Left lung (tissue), 10 donors: ENCODE results near the gene SPTY2D1. TPM values are rescaled to one million over a fixed set of nuclear protein-coding genes. Genes with fewer than 3 reads are reported as not detected.
"Not testable (repeated sequence)": the region's sequence is repeated elsewhere in the genome, so short reads cannot be mapped to it uniquely, and the experiment has no call there.

Experiments
- ATAC-seq: fragments of 200-7000 bp; cut with Tn5 transposase; one replicate; pipeline ENCODE4 v1.9.1; 2020; ENCODE audit warnings: moderate library complexity
- DNase-seq, 4 donors: peaks; one replicate each; pipeline ENCODE4 v3.0.0-alpha.2; 2013 to 2020
- H3K27ac ChIP-seq, 2 donors: fragments of 200-600 bp; sonication (generic) in 1 of 2; one replicate each; pipeline versions ENCODE4 v1.5.0 to v1.8.0; 2020 to 2021
- H3K27me3 ChIP-seq, 2 donors: fragments of 200-600 bp; sonication (generic) in 1 of 2; one replicate each; pipeline versions ENCODE4 v1.5.0 to v1.8.0; 2020 to 2021
- H3K36me3 ChIP-seq, 2 donors: fragments of 200-600 bp; sonication (generic) in 1 of 2; one replicate each; pipeline versions ENCODE4 v1.5.0 to v1.8.0; 2020 to 2021
- H3K4me1 ChIP-seq, 2 donors: fragments of 200-600 bp; one replicate each; pipeline ENCODE4 v1.8.0; 2021
- H3K4me3 ChIP-seq, 2 donors: fragments of 200-600 bp; sonication (generic) in 1 of 2; one replicate each; pipeline versions ENCODE4 v1.5.0 to v1.8.0; 2020 to 2021; ENCODE audit warnings: mild to moderate bottlenecking in 1 of 2
- H3K9me3 ChIP-seq, 2 donors: fragments of 200-600 bp; sonication (generic) in 1 of 2; one replicate each; pipeline versions ENCODE4 v1.5.0 to v1.8.0; 2020 to 2021
- CTCF ChIP-seq, 2 donors: fragments of 200-600 bp; sonication (generic) in 1 of 2; IDR thresholded peaks; one replicate each; pipeline versions ENCODE4 v1.5.0 to v1.8.0; 2021; ENCODE audit warnings: antibody characterized with exemption in 2 of 2
- intact Hi-C, 2 donors: fragments of 100-400 bp; cut with DNase I; formaldehyde crosslinking; loops; one replicate each; pipeline versions ENCODE4 v1.11.2 to v1.14.2; 2022
- polyA plus RNA-seq, 6 donors: library from polyadenylated mRNA; unstranded; fragments of 120-200 nt; gene quantifications; one replicate each; pipeline ENCODE4 v1.2.1, GENCODE V29; 2013; ENCODE audit not compliant: insufficient read length in 6 of 6
- total RNA-seq, 2 donors: library from RNA; stranded (reverse); fragmentation: NEBNext Ultra II Directional; extraction: Animal tissue kit (Norgen Biotek cat#: 25700); gene quantifications; one replicate each; pipeline ENCODE4 v1.2.1, GENCODE V29; 2021
- donor health status: DM: no; HTN: yes; CAD: no.
- donor health status: DM: no; HTN: no; CAD: no.

Gene SPTY2D1
- total and polyA plus RNA-seq, 8 donors = 18.0 to 26.6 (median 21.6) TPM

GRCh38 chr11:18671246-18671645 lies 37.1 kb upstream of the SPTY2D1 start:
- DNase-seq (no peak), ATAC-seq (no peak)
- Histone ChIP-seq H3K9me3 (no peaks in the 10 kb centered on the region), H3K36me3 (no peaks in the 10 kb centered on the region), H3K4me3 (no peak overlapping the region), H3K27ac (no peak overlapping the region), H3K27me3 (no peaks in the 10 kb centered on the region), H3K4me1 (peaks cover 0 to 5% of the 10 kb centered on the region in 2 donors)
- intact Hi-C loops = no loop called here
- no peak for TF ChIP-seq CTCF (IDR thresholded peaks at IDR 0.05)

DNA sequence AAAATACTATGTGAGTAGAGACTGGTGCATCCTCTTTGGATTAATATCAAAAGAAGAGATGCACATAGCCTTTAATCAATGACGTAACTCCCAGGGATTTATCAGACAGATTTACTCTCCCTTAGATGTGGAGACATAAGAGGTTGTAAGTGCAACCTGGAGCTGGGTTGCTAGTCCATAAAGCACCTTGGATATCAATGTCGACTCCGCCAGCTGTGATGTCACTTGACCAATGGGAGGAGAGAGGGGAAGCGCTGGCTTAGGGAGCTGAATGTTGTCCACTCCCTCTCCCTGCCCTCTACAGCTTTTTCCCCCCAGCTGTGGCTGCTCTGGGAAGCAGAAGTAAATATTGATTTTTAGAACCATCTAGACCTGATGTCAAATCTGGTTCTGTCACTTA lies 35.6 kb upstream of the SPTY2D1 start:
- DNase-seq (no peak), ATAC-seq (no peak)
- Histone ChIP-seq H3K4me3 (no peak overlapping the region), H3K27me3 (no peaks in the 10 kb centered on the region), H3K27ac (no peak overlapping the region), H3K9me3 (no peaks in the 10 kb centered on the region), H3K36me3 (no peaks in the 10 kb centered on the region), H3K4me1 (peaks cover 0 to 5% of the 10 kb centered on the region in 2 donors)
- TF ChIP-seq CTCF (IDR thresholded peaks at IDR 0.05) = no peak
- intact Hi-C loops = no loop called here

- no peak overlapping the region for H3K4me3 ChIP-seq
- no peaks in the 10 kb centered on the region for H3K36me3 ChIP-seq
- no peak for DNase-seq
- ATAC-seq = no peak
- peaks cover 0 to 5% of the 10 kb centered on the region in 2 donors for H3K4me1 ChIP-seq
- no peaks in the 10 kb centered on the region for H3K9me3 ChIP-seq
- no peak for TF ChIP-seq CTCF (IDR thresholded peaks at IDR 0.05)
- intact Hi-C loops = no loop called here
- no peaks in the 10 kb centered on the region for H3K27me3 ChIP-seq
- no peak overlapping the region for H3K27ac ChIP-seq
These were observed 35.1 kb upstream of the SPTY2D1 start for GRCh38 chr11:18669219-18669596.

- no peaks in the 10 kb centered on the region for H3K9me3 ChIP-seq
- no peaks in the 10 kb centered on the region for H3K27me3 ChIP-seq
- intact Hi-C loops = no loop called here
- no peak for DNase-seq
- no peak overlapping the region for H3K4me3 ChIP-seq
- H3K27ac ChIP-seq = no peak overlapping the region
- ATAC-seq = no peak
- TF ChIP-seq CTCF (IDR thresholded peaks at IDR 0.05) = no peak
- no peaks in the 10 kb centered on the region for H3K36me3 ChIP-seq
- peaks cover 0 to 5% of the 10 kb centered on the region in 2 donors for H3K4me1 ChIP-seq
These were observed 34.0 kb upstream of the SPTY2D1 start for GRCh38 chr11:18668131-18668530.

DNA sequence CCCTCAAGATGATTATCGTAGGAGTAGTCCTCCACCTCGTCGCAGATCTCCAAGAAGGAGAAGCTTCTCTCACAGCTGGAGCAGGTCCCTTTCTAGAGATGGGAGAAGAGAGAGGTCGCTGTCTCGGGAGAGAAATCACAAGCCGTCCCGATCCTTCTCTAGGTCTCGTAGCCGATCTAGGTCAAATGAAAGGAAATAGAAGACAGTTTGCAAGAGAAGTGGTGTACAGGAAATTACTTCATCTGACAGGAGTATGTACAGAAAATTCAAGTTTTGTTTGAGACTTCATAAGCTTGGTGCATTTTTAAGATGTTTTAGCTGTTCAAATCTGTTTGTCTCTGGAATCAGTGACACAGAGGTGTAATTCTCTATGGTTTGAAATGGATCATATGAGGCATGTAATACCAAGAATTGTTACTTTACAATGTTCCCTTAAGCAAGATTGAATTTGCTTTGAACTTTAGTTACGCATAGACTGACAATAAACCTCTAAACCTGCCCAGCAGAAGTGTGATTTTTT lies 31.3 kb upstream of the SPTY2D1 start:
- ATAC-seq, H3K27me3 ChIP-seq, H3K36me3 ChIP-seq, H3K4me1 ChIP-seq, H3K9me3 ChIP-seq, H3K4me3 ChIP-seq, H3K27ac ChIP-seq, intact Hi-C loops, DNase-seq: not testable (repeated sequence)

DNA sequence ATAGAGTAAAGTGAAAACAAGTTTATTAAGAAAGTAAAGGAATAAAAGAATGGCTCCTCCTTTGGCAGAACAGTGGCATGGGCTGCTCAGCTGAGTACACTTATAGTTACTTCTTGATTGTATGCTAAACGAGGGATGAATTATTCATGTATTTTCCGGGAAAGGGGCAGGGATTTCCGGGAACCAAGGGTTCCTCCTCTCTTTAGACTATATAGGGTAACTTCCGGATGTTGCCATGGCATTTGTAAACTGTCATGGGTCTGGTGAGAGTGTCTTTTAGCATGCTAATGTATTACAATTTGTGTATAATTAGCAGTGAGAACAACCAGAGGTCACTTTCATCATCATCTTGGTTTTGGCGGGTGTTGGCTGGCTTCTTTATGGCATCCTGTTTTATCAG lies 23.5 kb upstream of the SPTY2D1 start:
- Histone ChIP-seq H3K4me3 (no peak overlapping the region), H3K36me3 (no peaks in the 10 kb centered on the region), H3K4me1 (no peaks in the 10 kb centered on the region), H3K9me3 (no peaks in the 10 kb centered on the region), H3K27me3 (no peaks in the 10 kb centered on the region), H3K27ac (no peak overlapping the region)
- no peak for ATAC-seq
- intact Hi-C loops = no loop called here
- DNase-seq = no peak
- TF ChIP-seq CTCF (IDR thresholded peaks at IDR 0.05) = no peak
